CD4-positive, alpha-beta T cell (primary cell): Measurements from ENCODE around the gene SEC24D. TPM values are rescaled to one million over a fixed set of nuclear protein-coding genes. Genes with fewer than 3 reads are reported as not detected.
"Not testable (repeated sequence)": the region's sequence is repeated elsewhere in the genome, so short reads cannot be mapped to it uniquely, and the experiment has no call there.

Source experiments
- ATAC-seq: fragments of 200-7000 bp; cut with Tn5 transposase; one replicate; pipeline ENCODE4 v1.10.0; 2022; ENCODE audit warnings: mild to moderate bottlenecking; ENCODE audit not compliant: poor library complexity
- CTCF ChIA-PET: fragments of 350-600 bp; sonication (Branson Sonifier 250); formaldehyde crosslinking; loops from one replicate; lab custom pipeline; 2021; ENCODE audit warnings: antibody characterized with exemption, inconsistent platforms; lab: Charles Lee
- POLR2A ChIA-PET: fragments of 350-600 bp; sonication (Branson Sonifier 250); formaldehyde crosslinking; loops from one replicate; lab custom pipeline; 2021; ENCODE audit warnings: antibody characterized with exemption, inconsistent platforms; lab: Charles Lee
- DNase-seq, 14 experiments: peaks; one replicate each; pipeline ENCODE4 v3.0.0-alpha.2; 2013 to 2020; ENCODE audit warnings: mixed read lengths in 2 of 14
- H3K27ac ChIP-seq, 2 donors: one replicate each; pipeline versions ENCODE4 v1.5.1 to v1.7.0; 2013; ENCODE audit warnings: low read length in 2 of 2, low read depth in 1 of 2, mild to moderate bottlenecking in 1 of 2
- H3K27me3 ChIP-seq, 2 experiments: 1 replicate in 1 of 2; 2 replicates in 1 of 2; pipeline versions ENCODE4 v1.6.1 to v1.7.0; 2013; ENCODE audit warnings: low read length in 2 of 2, control low read depth in 1 of 2, mild to moderate bottlenecking in 1 of 2, moderate library complexity in 1 of 2; ENCODE audit not compliant: insufficient read depth in 2 of 2, control insufficient read depth in 1 of 2
- H3K36me3 ChIP-seq: one replicate; pipeline ENCODE4 v1.6.1; 2013; ENCODE audit warnings: low read length, control low read depth; ENCODE audit not compliant: insufficient read depth
- H3K4me1 ChIP-seq: one replicate; pipeline ENCODE4 v1.6.1; 2013; ENCODE audit warnings: low read length, control low read depth; ENCODE audit not compliant: insufficient read depth
- H3K4me3 ChIP-seq: one replicate; pipeline ENCODE4 v1.5.1; 2013; ENCODE audit warnings: mild to moderate bottlenecking, low read length, moderate library complexity
- H3K9me3 ChIP-seq, 2 experiments: 1 replicate in 1 of 2; 2 replicates in 1 of 2; pipeline versions ENCODE4 v1.6.1 to v1.7.0; 2013; ENCODE audit warnings: low read length in 2 of 2, mild to moderate bottlenecking in 2 of 2, control low read depth in 1 of 2, moderate library complexity in 1 of 2; ENCODE audit not compliant: control insufficient read depth in 1 of 2, insufficient read depth in 1 of 2
- H3K27ac Mint-ChIP-seq: one replicate; pipeline ENCODE4 v1.8.0; 2020; ENCODE audit warnings: mixed read lengths
- H3K27me3 Mint-ChIP-seq: one replicate; pipeline ENCODE4 v1.8.0; 2021; ENCODE audit warnings: mixed read lengths
- H3K36me3 Mint-ChIP-seq: one replicate; pipeline ENCODE4 v1.8.0; 2021; ENCODE audit warnings: low read depth, mixed read lengths
- H3K4me1 Mint-ChIP-seq: one replicate; pipeline ENCODE4 v1.8.0; 2021; ENCODE audit warnings: low read depth, mixed read lengths
- H3K4me3 Mint-ChIP-seq: one replicate; pipeline ENCODE4 v1.8.0; 2020; ENCODE audit warnings: mild to moderate bottlenecking, mixed read lengths
- H3K9me3 Mint-ChIP-seq: one replicate; pipeline ENCODE4 v1.8.0; 2020; ENCODE audit warnings: mixed read lengths
- intact Hi-C, 2 experiments: fragments of 100-400 bp; cut with DNase I in 1 of 2; cut with micrococcal nuclease in 1 of 2; formaldehyde crosslinking; loops; one replicate each; pipeline versions ENCODE4 v1.15.1 to v1.9.0; 2023 to 2025; cut with DNase I, micrococcal nuclease
- total RNA-seq, 174 experiments: library from RNA in 2 of 174; stranded (reverse) in 2 of 174; gene quantifications; one replicate each; pipeline ENCODE4 v1.2.3 and lab custom pipeline; 2021 to 2026
- TF ChIP-seq, protein P1 (sequence below): fragments of 200-600 bp; IDR thresholded peaks from one replicate; pipeline ENCODE4 v1.8.0; 2022; ENCODE audit warnings: antibody characterized with exemption, mild to moderate bottlenecking

The SEC24D gene
- total RNA-seq, 2 experiments from 2014 or later = 13.9 to 14.8 TPM

DNA sequence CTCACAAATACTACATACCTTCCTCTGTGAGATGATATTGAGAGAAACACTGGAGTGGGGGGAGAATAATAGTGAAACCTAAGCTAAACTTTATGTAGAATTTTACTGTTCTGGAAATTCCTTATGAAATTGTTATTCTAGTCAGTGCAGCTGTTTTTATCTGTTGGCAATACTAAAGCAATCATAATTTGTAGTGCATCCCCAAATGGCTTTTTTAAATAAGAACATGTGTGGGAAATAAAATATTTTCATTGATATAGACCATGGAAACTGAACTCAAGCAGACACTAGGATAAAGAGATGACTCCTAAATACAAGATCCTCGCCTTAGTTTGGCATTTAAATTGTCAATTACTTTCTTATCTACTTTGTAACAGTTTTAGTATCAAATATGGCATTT lies 51.1 kb downstream of the SEC24D start:
- intact Hi-C loops = no loop called here
- Mint-ChIP-seq H3K4me1 (no peaks in the 10 kb centered on the region), H3K27ac (no peak overlapping the region), H3K4me3 (no peak overlapping the region), H3K9me3 (no peaks in the 10 kb centered on the region), H3K27me3 (no peaks in the 10 kb centered on the region), H3K36me3 (peaks cover 21% of the 10 kb centered on the region)
- TF ChIP-seq, protein P1, sequence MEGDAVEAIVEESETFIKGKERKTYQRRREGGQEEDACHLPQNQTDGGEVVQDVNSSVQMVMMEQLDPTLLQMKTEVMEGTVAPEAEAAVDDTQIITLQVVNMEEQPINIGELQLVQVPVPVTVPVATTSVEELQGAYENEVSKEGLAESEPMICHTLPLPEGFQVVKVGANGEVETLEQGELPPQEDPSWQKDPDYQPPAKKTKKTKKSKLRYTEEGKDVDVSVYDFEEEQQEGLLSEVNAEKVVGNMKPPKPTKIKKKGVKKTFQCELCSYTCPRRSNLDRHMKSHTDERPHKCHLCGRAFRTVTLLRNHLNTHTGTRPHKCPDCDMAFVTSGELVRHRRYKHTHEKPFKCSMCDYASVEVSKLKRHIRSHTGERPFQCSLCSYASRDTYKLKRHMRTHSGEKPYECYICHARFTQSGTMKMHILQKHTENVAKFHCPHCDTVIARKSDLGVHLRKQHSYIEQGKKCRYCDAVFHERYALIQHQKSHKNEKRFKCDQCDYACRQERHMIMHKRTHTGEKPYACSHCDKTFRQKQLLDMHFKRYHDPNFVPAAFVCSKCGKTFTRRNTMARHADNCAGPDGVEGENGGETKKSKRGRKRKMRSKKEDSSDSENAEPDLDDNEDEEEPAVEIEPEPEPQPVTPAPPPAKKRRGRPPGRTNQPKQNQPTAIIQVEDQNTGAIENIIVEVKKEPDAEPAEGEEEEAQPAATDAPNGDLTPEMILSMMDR = no peak
- POLR2A ChIA-PET = no interaction called here
- CTCF ChIA-PET = no interaction called here
- DNase-seq (no peak), ATAC-seq (no peak)
- no peak overlapping the region for H3K4me3 ChIP-seq
- no peak overlapping the region for H3K27ac ChIP-seq
- H3K36me3 ChIP-seq = peaks cover 3% of the 10 kb centered on the region
- H3K9me3 ChIP-seq = no peaks in the 10 kb centered on the region
- no peaks in the 10 kb centered on the region for H3K4me1 ChIP-seq
- H3K27me3 ChIP-seq = no peaks in the 10 kb centered on the region

DNA sequence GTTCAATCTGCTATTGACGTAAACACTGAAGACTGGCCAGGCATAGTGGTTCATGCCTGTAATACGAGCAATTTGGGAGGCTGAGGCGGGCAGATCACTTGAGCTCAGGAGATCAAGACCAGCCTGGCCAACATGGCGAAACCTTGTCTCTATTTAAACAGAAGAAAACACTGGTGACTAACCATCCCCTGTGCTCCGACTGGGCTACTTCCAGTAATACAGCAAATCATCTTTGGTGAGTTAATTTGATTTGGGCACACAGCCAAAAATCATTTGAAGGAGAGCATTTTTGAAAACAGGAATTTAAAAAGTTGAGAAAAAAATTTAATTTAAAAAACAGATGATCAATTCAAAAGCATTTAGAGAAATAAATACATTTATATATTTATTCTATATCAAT lies 52.0 kb downstream of the SEC24D start:
- POLR2A ChIA-PET = no interaction called here
- no peaks in the 10 kb centered on the region for H3K9me3 ChIP-seq
- peaks cover 20% of the 10 kb centered on the region for H3K36me3 Mint-ChIP-seq
- H3K4me1 ChIP-seq = no peaks in the 10 kb centered on the region
- no peak overlapping the region for H3K27ac ChIP-seq
- no peaks in the 10 kb centered on the region for H3K4me1 Mint-ChIP-seq
- intact Hi-C loops = no loop called here
- TF ChIP-seq, protein P1 = no peak
- CTCF ChIA-PET = no interaction called here
- H3K36me3 ChIP-seq = peaks cover 3% of the 10 kb centered on the region
- H3K4me3 Mint-ChIP-seq = no peak overlapping the region
- H3K27me3 ChIP-seq = no peaks in the 10 kb centered on the region
- H3K27ac Mint-ChIP-seq = no peak overlapping the region
- no peak overlapping the region for H3K4me3 ChIP-seq
- H3K27me3 Mint-ChIP-seq = no peaks in the 10 kb centered on the region
- no peaks in the 10 kb centered on the region for H3K9me3 Mint-ChIP-seq
- no peak for ATAC-seq
- no peak for DNase-seq

DNA sequence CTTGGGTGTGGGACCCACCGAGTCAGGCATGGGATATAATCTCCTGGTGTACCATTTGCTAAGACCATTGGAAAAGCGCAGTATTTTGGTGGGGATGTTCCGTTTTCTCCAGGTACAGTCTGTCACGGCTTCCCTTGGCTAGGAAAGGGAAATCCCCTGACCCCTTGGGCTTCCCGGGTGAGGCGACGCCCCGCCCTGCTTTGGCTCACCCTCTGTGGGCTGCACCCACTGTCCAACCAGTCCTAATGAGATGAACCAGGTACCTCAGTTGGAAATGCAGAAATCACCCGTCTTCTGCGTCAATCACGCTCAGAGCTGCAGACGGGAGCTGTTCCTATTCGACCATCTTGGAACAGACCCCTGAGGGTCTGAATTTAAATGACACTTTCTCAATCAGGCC lies 53.0 kb downstream of the SEC24D start:
- H3K9me3 Mint-ChIP-seq, H3K4me1 ChIP-seq, H3K27me3 ChIP-seq, ATAC-seq, H3K36me3 ChIP-seq, CTCF ChIA-PET, H3K27me3 Mint-ChIP-seq, intact Hi-C loops, H3K27ac Mint-ChIP-seq, H3K4me1 Mint-ChIP-seq, H3K4me3 Mint-ChIP-seq, POLR2A ChIA-PET, DNase-seq, H3K27ac ChIP-seq, H3K4me3 ChIP-seq, H3K9me3 ChIP-seq: not testable (repeated sequence)
- H3K36me3 Mint-ChIP-seq = peaks cover 17% of the 10 kb centered on the region

DNA sequence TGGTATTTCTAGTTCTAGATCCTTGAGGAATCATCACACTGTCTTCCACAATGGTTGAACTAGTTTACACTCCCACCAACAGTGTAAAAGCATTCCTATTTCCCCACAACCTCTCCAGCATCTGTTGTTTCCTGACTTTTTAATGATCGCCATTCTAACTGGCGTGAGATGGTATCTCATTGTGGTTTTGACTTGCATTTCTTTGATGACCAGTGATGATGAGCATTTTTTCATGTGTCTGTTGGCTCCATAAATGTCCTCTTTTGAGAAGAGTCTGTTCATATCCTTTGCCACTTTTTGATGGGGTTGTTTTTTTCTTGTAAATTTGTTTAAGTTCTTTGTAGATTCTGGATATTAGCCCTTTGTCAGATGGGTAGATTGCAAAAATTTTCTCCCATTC lies 58.3 kb downstream of the SEC24D start:
- H3K9me3 ChIP-seq, H3K4me3 Mint-ChIP-seq, H3K27me3 Mint-ChIP-seq, H3K4me3 ChIP-seq, H3K4me1 Mint-ChIP-seq, H3K36me3 Mint-ChIP-seq, H3K36me3 ChIP-seq, ATAC-seq, CTCF ChIA-PET, POLR2A ChIA-PET, H3K27ac ChIP-seq, H3K27me3 ChIP-seq, H3K9me3 Mint-ChIP-seq, H3K27ac Mint-ChIP-seq, intact Hi-C loops, H3K4me1 ChIP-seq, DNase-seq: not testable (repeated sequence)

DNA sequence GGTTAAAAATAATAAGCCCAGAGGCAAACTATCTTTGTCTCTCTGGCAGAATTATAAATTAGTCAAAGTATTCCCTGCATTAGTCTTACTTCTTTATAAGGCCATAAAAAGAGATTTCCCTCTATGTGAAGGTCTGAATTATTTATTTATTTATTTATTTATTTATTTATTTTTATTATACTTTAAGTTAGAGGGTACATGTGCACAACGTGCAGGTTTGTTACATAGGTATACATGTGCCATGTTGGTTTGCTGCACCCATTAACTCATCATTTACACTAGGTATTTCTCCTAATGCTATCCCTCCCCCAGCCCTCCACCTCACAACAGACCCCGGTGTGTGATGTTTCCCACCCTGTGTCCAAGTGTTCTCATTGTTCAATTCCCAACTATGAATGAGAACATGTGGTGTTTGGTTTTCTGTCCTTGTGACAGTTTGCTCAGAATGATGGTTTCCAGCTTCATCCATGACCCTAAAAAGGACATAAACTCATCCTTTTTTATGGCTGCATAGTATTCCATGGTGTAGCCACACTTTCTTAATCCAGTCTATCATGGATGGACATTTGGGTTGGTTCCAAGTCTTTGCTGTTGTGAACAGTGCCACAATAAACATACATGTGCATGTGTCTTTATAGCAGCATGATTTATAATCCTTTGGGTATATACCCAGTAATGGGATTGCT lies 58.8 kb downstream of the SEC24D start:
- H3K4me1 Mint-ChIP-seq, H3K4me1 ChIP-seq, H3K27me3 ChIP-seq, H3K27me3 Mint-ChIP-seq, POLR2A ChIA-PET, H3K36me3 ChIP-seq, ATAC-seq, H3K36me3 Mint-ChIP-seq, H3K9me3 ChIP-seq, H3K27ac Mint-ChIP-seq, H3K9me3 Mint-ChIP-seq, CTCF ChIA-PET, DNase-seq, H3K27ac ChIP-seq, H3K4me3 Mint-ChIP-seq, intact Hi-C loops, H3K4me3 ChIP-seq: not testable (repeated sequence)
